ENCODE results near the gene PRKCE. TPM values are rescaled to one million over a fixed set of nuclear protein-coding genes. Genes with fewer than 3 reads are reported as not detected.

Gene PRKCE
- total and polyA plus RNA-seq, 2 donors (not counting 1 experiment from before 2014, with no cell fraction given): 14.1 to 19.0 TPM

GRCh38 chr2:45957533-45958227, 306.2 kb downstream of the PRKCE start:
- no peaks in the 10 kb centered on the region for H3K9me3 ChIP-seq (ENCODE audit: control insufficient read depth, insufficient read depth, low read depth, low read length)
- H3K79me2 ChIP-seq (ENCODE audit: control insufficient read depth, insufficient read depth, low read length): no peaks in the 10 kb centered on the region
- H2AFZ ChIP-seq (ENCODE audit: low read length): no peak overlapping the region
- H3K36me3 ChIP-seq (ENCODE audit: control insufficient read depth, insufficient read depth, low read length): no peaks in the 10 kb centered on the region
- no peak overlapping the region for H3K4me3 ChIP-seq (replicated peaks in 1 of 4; ENCODE audit: control extremely low read depth in 1 of 4, insufficient read depth in 1 of 4, low read depth in 3 of 4, low read length in 4 of 4)
- H3K4me2 ChIP-seq (ENCODE audit: extremely low read depth, insufficient read depth, low read length): no peak overlapping the region
- H3K9ac ChIP-seq (ENCODE audit: insufficient read depth, low read length): no peak overlapping the region
- no peak for DNase-seq (ENCODE audit: low read depth in 2 of 2)
- no peak overlapping the region for H3K27ac ChIP-seq (ENCODE audit: insufficient read depth, low read length)
- H3K4me1 ChIP-seq (ENCODE audit: control insufficient read depth, extremely low read depth, insufficient read depth, low read length): peaks cover 11% of the 10 kb centered on the region
- no peaks in the 10 kb centered on the region for H4K20me1 ChIP-seq (ENCODE audit: control insufficient read depth, extremely low read depth, insufficient read depth, low read length)
- H3K27me3 ChIP-seq (ENCODE audit: control insufficient read depth, insufficient read depth, low read length): no peaks in the 10 kb centered on the region
- TF ChIP-seq EZH2 (IDR thresholded peaks at IDR 0.05; ENCODE audit: low read length, missing control alignments) (no peak), CTCF (conservative IDR thresholded peaks at IDR 0.05 in 1 of 2, IDR thresholded peaks at IDR 0.05 in 1 of 2; ENCODE audit: low read depth in 1 of 2, low read length in 2 of 2) (no peak)

- Histone ChIP-seq H3K4me3 (replicated peaks in 1 of 4; ENCODE audit: control extremely low read depth in 1 of 4, insufficient read depth in 1 of 4, low read depth in 3 of 4, low read length in 4 of 4) (no peak overlapping the region), H3K9ac (ENCODE audit: insufficient read depth, low read length) (no peak overlapping the region), H2AFZ (ENCODE audit: low read length) (no peak overlapping the region), H3K79me2 (ENCODE audit: control insufficient read depth, insufficient read depth, low read length) (no peaks in the 10 kb centered on the region), H3K4me1 (ENCODE audit: control insufficient read depth, extremely low read depth, insufficient read depth, low read length) (peaks cover 22% of the 10 kb centered on the region), H3K27ac (ENCODE audit: insufficient read depth, low read length) (no peak overlapping the region), H3K4me2 (ENCODE audit: extremely low read depth, insufficient read depth, low read length) (no peak overlapping the region), H4K20me1 (ENCODE audit: control insufficient read depth, extremely low read depth, insufficient read depth, low read length) (no peaks in the 10 kb centered on the region), H3K27me3 (ENCODE audit: control insufficient read depth, insufficient read depth, low read length) (no peaks in the 10 kb centered on the region), H3K9me3 (ENCODE audit: control insufficient read depth, insufficient read depth, low read depth, low read length) (no peaks in the 10 kb centered on the region), H3K36me3 (ENCODE audit: control insufficient read depth, insufficient read depth, low read length) (no peaks in the 10 kb centered on the region)
- TF ChIP-seq EZH2 (IDR thresholded peaks at IDR 0.05; ENCODE audit: low read length, missing control alignments): no peak
- TF ChIP-seq CTCF (conservative IDR thresholded peaks at IDR 0.05 in 1 of 2, IDR thresholded peaks at IDR 0.05 in 1 of 2; ENCODE audit: low read depth in 1 of 2, low read length in 2 of 2): no peak
- DNase-seq (ENCODE audit: low read depth in 2 of 2): no peak
These were observed 308.8 kb downstream of the PRKCE start for GRCh38 chr2:45960057-45960863.

GRCh38 chr2:45962177-45962921, 310.9 kb downstream of the PRKCE start:
- peak overlapping the region; percentile 24 for H3K27ac ChIP-seq (ENCODE audit: insufficient read depth, low read length)
- no peak overlapping the region for H3K9ac ChIP-seq (ENCODE audit: insufficient read depth, low read length)
- DNase-seq (ENCODE audit: low read depth in 2 of 2): peak; percentile 77 to 84
- H3K4me2 ChIP-seq (ENCODE audit: extremely low read depth, insufficient read depth, low read length): peak overlapping the region; percentile 29
- H2AFZ ChIP-seq (ENCODE audit: low read length): no peak overlapping the region
- H3K4me3 ChIP-seq (replicated peaks in 1 of 4; ENCODE audit: control extremely low read depth in 1 of 4, insufficient read depth in 1 of 4, low read depth in 3 of 4, low read length in 4 of 4): no peak overlapping the region
- H3K9me3 ChIP-seq (ENCODE audit: control insufficient read depth, insufficient read depth, low read depth, low read length): no peaks in the 10 kb centered on the region
- no peaks in the 10 kb centered on the region for H3K27me3 ChIP-seq (ENCODE audit: control insufficient read depth, insufficient read depth, low read length)
- no peaks in the 10 kb centered on the region for H4K20me1 ChIP-seq (ENCODE audit: control insufficient read depth, extremely low read depth, insufficient read depth, low read length)
- peaks cover 22% of the 10 kb centered on the region for H3K4me1 ChIP-seq (ENCODE audit: control insufficient read depth, extremely low read depth, insufficient read depth, low read length)
- H3K36me3 ChIP-seq (ENCODE audit: control insufficient read depth, insufficient read depth, low read length): no peaks in the 10 kb centered on the region
- TF ChIP-seq EZH2 (IDR thresholded peaks at IDR 0.05; ENCODE audit: low read length, missing control alignments) (no peak), CTCF (conservative IDR thresholded peaks at IDR 0.05 in 1 of 2, IDR thresholded peaks at IDR 0.05 in 1 of 2; ENCODE audit: low read depth in 1 of 2, low read length in 2 of 2) (no peak)
- H3K79me2 ChIP-seq (ENCODE audit: control insufficient read depth, insufficient read depth, low read length): no peaks in the 10 kb centered on the region

Data from fibroblast of lung (primary cell).